ENCODE results near the gene POC1A. TPM values are rescaled to one million over a fixed set of nuclear protein-coding genes. Genes with fewer than 3 reads are reported as not detected.
"Not testable (repeated sequence)": the region's sequence is repeated elsewhere in the genome, so short reads cannot be mapped to it uniquely, and the experiment has no call there.

The POC1A gene
- total RNA-seq, 1 donor from 2014 or later: 14.9 TPM

- DNase-seq (ENCODE audit: low read depth, low spot score): no peak
Measured at GRCh38 chr3:52184690-52185089, 30.5 kb upstream of the POC1A start.

- no peak for DNase-seq (ENCODE audit: low read depth, low spot score)
Measured at GRCh38 chr3:52183786-52184445, 29.7 kb upstream of the POC1A start.

GRCh38 chr3:52182691-52183090, 28.5 kb upstream of the POC1A start:
- no peak for DNase-seq (ENCODE audit: low read depth, low spot score)

- no peak for DNase-seq (ENCODE audit: low read depth, low spot score)
Measured at GRCh38 chr3:52182196-52182595, 28.0 kb upstream of the POC1A start.

GRCh38 chr3:52181543-52181942, 27.3 kb upstream of the POC1A start:
- DNase-seq (ENCODE audit: low read depth, low spot score): no peak

- no peak for DNase-seq (ENCODE audit: low read depth, low spot score)
Measured at GRCh38 chr3:52178537-52178936, 24.3 kb upstream of the POC1A start.

- DNase-seq (ENCODE audit: low read depth, low spot score): not testable (repeated sequence)
Measured at GRCh38 chr3:52178126-52178525, 23.9 kb upstream of the POC1A start.

- no peak for DNase-seq (ENCODE audit: low read depth, low spot score)
Measured at GRCh38 chr3:52177701-52178042, 23.4 kb upstream of the POC1A start.

- DNase-seq (ENCODE audit: low read depth, low spot score): no peak
Measured at GRCh38 chr3:52176951-52177700, 22.9 kb upstream of the POC1A start.

- no peak for DNase-seq (ENCODE audit: low read depth, low spot score)
Measured at GRCh38 chr3:52176180-52176752, 22.0 kb upstream of the POC1A start.

GRCh38 chr3:52175416-52176179, 21.4 kb upstream of the POC1A start:
- no peak for DNase-seq (ENCODE audit: low read depth, low spot score)

- no peak for DNase-seq (ENCODE audit: low read depth, low spot score)
Measured at GRCh38 chr3:52174896-52175295, 20.7 kb upstream of the POC1A start.

- DNase-seq (ENCODE audit: low read depth, low spot score): no peak
Measured at GRCh38 chr3:52173101-52173500, 18.9 kb upstream of the POC1A start.

GRCh38 chr3:52172262-52172757, 18.1 kb upstream of the POC1A start:
- DNase-seq (ENCODE audit: low read depth, low spot score): no peak

GRCh38 chr3:52171514-52172261, 17.5 kb upstream of the POC1A start:
- DNase-seq (ENCODE audit: low read depth, low spot score): no peak

GRCh38 chr3:52170217-52170616, 16.0 kb upstream of the POC1A start:
- not testable (repeated sequence) for DNase-seq (ENCODE audit: low read depth, low spot score)

- no peak for DNase-seq (ENCODE audit: low read depth, low spot score)
Measured at GRCh38 chr3:52167240-52167639, 13.0 kb upstream of the POC1A start.

- no peak for DNase-seq (ENCODE audit: low read depth, low spot score)
Measured at GRCh38 chr3:52162250-52162872, 8.1 kb upstream of the POC1A start.

GRCh38 chr3:52159503-52159902, 5.3 kb upstream of the POC1A start:
- no peak for DNase-seq (ENCODE audit: low read depth, low spot score)

- no peak for DNase-seq (ENCODE audit: low read depth, low spot score)
Measured at GRCh38 chr3:52155912-52156311, 1.7 kb upstream of the POC1A start.

Measured in pulmonary artery endothelial cell (primary cell).